Activated CD4-positive, alpha-beta T cell treated with anti-CD3 and anti-CD28 coated beads, Interleukin-10, Interleukin-2, amounts not matched to agents 100 ng/mL and 50 ng/mL, durations not matched to agents 16 hours and 8 hours (primary cell): ENCODE measurements around the gene GRHL1.

ENCODE experiments used
- DNase-seq: peaks from one replicate; pipeline ENCODE4 v3.0.0-alpha.2; 2020

The GRHL1 gene

DNA sequence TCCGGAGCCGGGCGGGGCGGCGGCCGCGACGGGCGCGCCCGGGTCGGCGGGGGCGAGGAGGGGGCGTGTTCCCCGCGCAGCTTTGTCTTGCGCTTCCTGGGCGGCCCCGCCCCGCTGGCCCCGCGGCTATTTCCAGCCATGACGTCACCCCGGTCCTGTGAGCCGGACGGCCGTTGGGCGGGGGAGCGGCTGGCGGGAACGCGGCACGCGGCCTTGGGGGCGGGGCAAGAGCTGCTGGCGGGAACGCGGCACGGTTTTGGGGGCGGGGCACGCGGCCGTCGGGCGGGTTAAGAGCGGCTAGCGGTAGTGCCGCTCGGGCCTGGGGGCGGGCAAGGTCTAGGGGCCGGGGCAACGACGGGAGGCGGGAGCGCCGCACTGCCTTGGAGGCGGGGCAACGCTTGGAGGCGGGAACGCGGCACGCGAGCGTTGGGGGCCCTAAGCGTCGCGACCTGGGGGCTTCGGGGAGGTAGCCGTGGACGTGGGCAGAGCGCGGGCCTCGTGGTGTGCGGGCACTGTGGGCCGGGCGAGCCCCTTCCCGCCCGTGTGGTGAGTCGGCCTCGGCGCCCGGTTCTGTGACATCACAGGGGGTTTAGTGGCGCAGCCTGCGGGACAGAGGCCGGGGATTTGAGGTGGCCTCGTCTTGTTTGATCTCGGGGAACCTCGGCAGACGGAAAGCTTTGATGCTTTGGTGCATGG lies 92.6 kb downstream of the GRHL1 start:
- peak; percentile 91 for DNase-seq

- DNase-seq, result no peak
Observed at GRCh38 chr2:10045561-10046355, 94.3 kb downstream of the GRHL1 start.

GRCh38 chr2:10046931-10047330 lies 95.4 kb downstream of the GRHL1 start:
- no peak for DNase-seq

DNA sequence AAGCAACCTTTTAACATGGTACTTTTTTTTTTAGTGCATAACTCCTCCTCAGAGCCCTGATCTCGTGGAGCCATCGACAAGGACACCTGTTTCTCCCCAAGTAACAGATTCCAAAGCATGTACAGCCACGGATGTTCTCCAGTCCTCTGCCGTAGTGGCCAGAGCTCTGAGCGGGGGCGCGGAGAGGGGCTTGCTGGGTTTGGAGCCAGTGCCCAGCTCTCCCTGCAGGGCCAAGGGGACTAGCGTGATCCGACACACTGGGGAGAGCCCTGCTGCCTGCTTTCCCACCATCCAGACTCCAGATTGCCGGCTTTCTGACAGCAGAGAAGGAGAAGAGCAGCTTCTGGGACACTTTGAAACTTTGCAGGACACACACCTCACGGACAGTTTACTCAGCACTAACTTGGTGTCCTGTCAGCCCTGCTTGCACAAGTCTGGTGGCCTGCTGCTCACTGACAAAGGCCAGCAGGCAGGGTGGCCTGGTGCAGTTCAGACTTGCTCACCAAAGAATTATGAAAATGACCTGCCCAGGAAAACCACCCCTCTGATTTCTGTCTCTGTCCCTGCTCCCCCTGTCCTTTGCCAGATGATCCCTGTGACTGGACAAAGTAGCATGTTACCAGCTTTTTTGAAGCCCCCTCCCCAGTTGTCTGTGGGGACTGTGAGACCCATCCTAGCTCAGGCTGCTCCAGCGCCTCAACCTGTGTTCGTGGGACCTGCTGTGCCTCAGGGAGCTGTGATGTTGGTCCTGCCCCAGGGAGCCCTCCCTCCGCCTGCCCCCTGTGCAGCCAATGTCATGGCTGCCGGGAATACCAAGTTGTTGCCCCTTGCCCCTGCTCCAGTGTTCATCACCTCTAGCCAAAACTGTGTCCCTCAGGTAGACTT lies 96.4 kb downstream of the GRHL1 start:
- no peak for DNase-seq

GRCh38 chr2:10048501-10049171 lies 97.1 kb downstream of the GRHL1 start:
- DNase-seq, result peak; percentile 48
